K562 (cell line): ENCODE data around the gene CCDC106. TPM values are rescaled to one million over a fixed set of nuclear protein-coding genes. Genes with fewer than 3 reads are reported as not detected.
A peak's percentile ranks its signal among the peaks of the same experiment; 100 is the strongest.

Source experiments
- BRCA1 ChIP-seq, 2 experiments: fragments of 450-650 bp in 1 of 2; sonication (generic) in 1 of 2; formaldehyde crosslinking in 1 of 2; IDR thresholded peaks; 2 replicates each; pipeline versions ENCODE4 v1.5.0 to v1.6.1; 2017 to 2020; ENCODE audit warnings: mild to moderate bottlenecking in 1 of 2, missing genetic modification reagents in 1 of 2
- ETV1 ChIP-seq: fragments of 450-650 bp; conservative IDR thresholded peaks from 2 replicates; pipeline ENCODE4 v1.6.1; 2016; ENCODE audit warnings: missing genetic modification characterization, control low read depth, low read depth, missing compliant biosample characterization
- GTF2B ChIP-seq: IDR thresholded peaks from 2 replicates; pipeline ENCODE4 v1.6.1; 2011; ENCODE audit not compliant: insufficient read length; ENCODE audit errors: extremely low read depth
- GTF2E2 ChIP-seq: fragments of 200-800 bp; sonication (Bioruptor generic); IDR thresholded peaks from 2 replicates; pipeline ENCODE4 v1.6.1; 2016; ENCODE audit warnings: missing genetic modification characterization, missing compliant biosample characterization
- HDAC3 ChIP-seq: fragments of 450-650 bp; IDR thresholded peaks from 2 replicates; pipeline ENCODE4 v1.6.1; 2018; ENCODE audit warnings: borderline replicate concordance, mild to moderate bottlenecking, moderate library complexity; ENCODE audit not compliant: partially characterized antibody
- MNT ChIP-seq, 2 experiments: fragments of 450-650 bp; conservative IDR thresholded peaks; 2 replicates each; pipeline ENCODE4 v1.6.1; 2017; ENCODE audit warnings: mild to moderate bottlenecking in 2 of 2, moderate library complexity in 2 of 2
- NFXL1 ChIP-seq: fragments of 450-650 bp; formaldehyde crosslinking; IDR thresholded peaks from 2 replicates; pipeline ENCODE4 v1.4.0; 2021; ENCODE audit warnings: mild to moderate bottlenecking
- PHF20 ChIP-seq: fragments of 450-650 bp; IDR thresholded peaks from 2 replicates; pipeline ENCODE4 v1.6.1; 2018; ENCODE audit not compliant: partially characterized antibody
- PKNOX1 ChIP-seq: fragments of 450-650 bp; IDR thresholded peaks from 2 replicates; pipeline ENCODE4 v1.6.1; 2016
- RBFOX2 ChIP-seq: fragments of 200-400 bp; formaldehyde crosslinking; IDR thresholded peaks from 2 replicates; pipeline ENCODE4 v1.6.1; 2017; ENCODE audit warnings: low read depth, mild to moderate bottlenecking, low read length, moderate library complexity
- SMAD3 ChIP-seq: fragments of 450-650 bp; formaldehyde crosslinking; conservative IDR thresholded peaks from 2 replicates; pipeline ENCODE4 v1.4.0; 2020; ENCODE audit warnings: mild to moderate bottlenecking
- SREBF2 ChIP-seq: sonication (generic); formaldehyde crosslinking; IDR thresholded peaks from 2 replicates; pipeline ENCODE4 v1.4.0; 2020; ENCODE audit warnings: mild to moderate bottlenecking, missing genetic modification reagents
- TEAD4 ChIP-seq, 2 experiments: sonication (generic) in 1 of 2; formaldehyde crosslinking in 1 of 2; IDR thresholded peaks; 2 replicates each; pipeline versions ENCODE4 v1.6.1 to v1.8.0; 2012 to 2022; ENCODE audit warnings: borderline replicate concordance in 1 of 2, inconsistent platforms in 1 of 2, low read length in 1 of 2, mild to moderate bottlenecking in 1 of 2, missing genetic modification reagents in 1 of 2
- ZFP36 ChIP-seq: fragments of 150-350 bp; IDR thresholded peaks from 2 replicates; pipeline ENCODE4 v1.6.1; 2018; ENCODE audit warnings: low read length, low read depth; ENCODE audit not compliant: partially characterized antibody
- ZNF431 ChIP-seq: sonication (generic); formaldehyde crosslinking; IDR thresholded peaks from 2 replicates; pipeline ENCODE4 v1.8.0; 2022; ENCODE audit warnings: mild to moderate bottlenecking, missing genetic modification reagents
- ZNF445 ChIP-seq: fragments of 250-450 bp; sonication (Bioruptor Pico); IDR thresholded peaks from 2 replicates; pipeline ENCODE4 v1.4.0; 2020; ENCODE audit warnings: low read depth, mild to moderate bottlenecking, moderate library complexity
- ZNF76 ChIP-seq: fragments of 250-450 bp; sonication (Bioruptor Pico); IDR thresholded peaks from 2 replicates; pipeline ENCODE4 v1.4.0; 2020; ENCODE audit warnings: mild to moderate bottlenecking, moderate library complexity, borderline replicate concordance
- ZNF778 ChIP-seq: fragments of 450-650 bp; formaldehyde crosslinking; IDR thresholded peaks from 2 replicates; pipeline ENCODE4 v1.4.0; 2020; ENCODE audit warnings: mild to moderate bottlenecking, moderate library complexity
- ZSCAN29 ChIP-seq: fragments of 450-650 bp; IDR thresholded peaks from 2 replicates; pipeline ENCODE4 v1.6.1; 2017
- polyA plus RNA-seq, 8 experiments: library from polyadenylated mRNA; depleted of rRNA in 4 of 8; stranded (reverse) in 5 of 8; unstranded in 3 of 8; fragments of >200 nt; fragmentation: Nextera tagmentation in 2 of 8; fragmentation: Illumina TruSeq in 1 of 8; extraction: Ambion mirVana in 2 of 8; extraction: Trizol in 1 of 8; gene quantifications; 2 replicates each; pipeline versions ENCODE4 v1.2.1 to v1.2.3, GENCODE V29; 2011 to 2014; ENCODE audit warnings: inconsistent platforms in 1 of 8, missing spikeins in 1 of 8
- total RNA-seq, 7 experiments: library from RNA; depleted of rRNA in 6 of 7; stranded (reverse); fragments of >200 nt in 6 of 7; fragmentation: Illumina TruSeq in 2 of 7; extraction: Trizol in 2 of 7; gene quantifications; 2 replicates each; pipeline versions ENCODE4 v1.2.1 to v1.2.3, GENCODE V29; 2011 to 2021; ENCODE audit warnings: low replicate concordance in 1 of 7
- TF ChIP-seq, protein P1 (sequence below): fragments of 250-450 bp; sonication (Bioruptor Pico); IDR thresholded peaks from 2 replicates; pipeline ENCODE4 v1.4.0; 2020; ENCODE audit warnings: mild to moderate bottlenecking, moderate library complexity

The CCDC106 gene
- total and polyA plus RNA-seq, 9 of the 15 experiments (the other 6 are each of a cell fraction or from before 2014, with no cell fraction given) = 0.10 to 27.5 (median 15.0) TPM; not detected in 1

GRCh38 chr19:55599842-55600661 lies 48.0 kb upstream of the CCDC106 start, which contains the start of gene ZNF524 (continued):
- TF ChIP-seq ZNF76 (CRISPR knock-in tag) = 0 out of 2 replicates have a peak, but pooled peaks have one; percentile 49
- no peak for TF ChIP-seq ZSCAN29
- TF ChIP-seq ZNF445 (CRISPR knock-in tag) = no peak
- no peak for TF ChIP-seq SMAD3 (CRISPR knock-in tag)
- no peak for TF ChIP-seq ZNF431
- TF ChIP-seq ZNF778 (CRISPR knock-in tag) = no peak
- peak; percentile 66 for TF ChIP-seq ETV1 (tag)
- TF ChIP-seq GTF2B = no peak
- no peak for TF ChIP-seq BRCA1 (IDR thresholded peaks at IDR 0.05)
- no peak for TF ChIP-seq BRCA1 (CRISPR knock-in tag; IDR thresholded peaks at IDR 0.05)
- no peak for TF ChIP-seq ZFP36
- peak; percentile 69 for TF ChIP-seq RBFOX2
- no peak for TF ChIP-seq SREBF2 (CRISPR knock-in tag)
- TF ChIP-seq PKNOX1 = no peak
- TF ChIP-seq TEAD4 (IDR thresholded peaks at IDR 0.05; ENCODE audit: low read length) = no peak; the same call in 1 of the 2 replicates
- no peak for TF ChIP-seq TEAD4 (CRISPR knock-in tag; IDR thresholded peaks at IDR 0.05; ENCODE audit: borderline replicate concordance)
- TF ChIP-seq, protein P1, sequence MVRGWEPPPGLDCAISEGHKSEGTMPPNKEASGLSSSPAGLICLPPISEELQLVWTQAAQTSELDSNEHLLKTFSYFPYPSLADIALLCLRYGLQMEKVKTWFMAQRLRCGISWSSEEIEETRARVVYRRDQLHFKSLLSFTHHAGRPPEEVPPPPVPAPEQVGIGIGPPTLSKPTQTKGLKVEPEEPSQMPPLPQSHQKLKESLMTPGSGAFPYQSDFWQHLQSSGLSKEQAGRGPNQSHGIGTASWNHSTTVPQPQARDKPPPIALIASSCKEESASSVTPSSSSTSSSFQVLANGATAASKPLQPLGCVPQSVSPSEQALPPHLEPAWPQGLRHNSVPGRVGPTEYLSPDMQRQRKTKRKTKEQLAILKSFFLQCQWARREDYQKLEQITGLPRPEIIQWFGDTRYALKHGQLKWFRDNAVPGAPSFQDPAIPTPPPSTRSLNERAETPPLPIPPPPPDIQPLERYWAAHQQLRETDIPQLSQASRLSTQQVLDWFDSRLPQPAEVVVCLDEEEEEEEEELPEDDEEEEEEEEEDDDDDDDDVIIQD = no peak
- TF ChIP-seq PHF20 = peak; percentile 66
- peak; percentile 90 for TF ChIP-seq GTF2E2 (tag)
- TF ChIP-seq MNT (conservative IDR thresholded peaks at IDR 0.05) = peak; percentile 39 to 60
- TF ChIP-seq HDAC3 = no peak
- TF ChIP-seq NFXL1 (CRISPR knock-in tag) = 0 out of 2 replicates have a peak, but pooled peaks have one; percentile 28
